Stimulated activated CD8-positive, alpha-beta memory T cell treated with anti-CD3 and anti-CD28 coated beads, Interleukin-7, amount 100 ng/mL, for 1 hour (primary cell): ENCODE measurements around the gene BAZ1B.
"Not testable (repeated sequence)": the region's sequence is repeated elsewhere in the genome, so short reads cannot be mapped to it uniquely, and the experiment has no call there.

ENCODE experiments used
- DNase-seq, 2 donors: peaks; one replicate each; pipeline ENCODE4 v3.0.0-alpha.2; 2020; ENCODE audit warnings: low read depth in 2 of 2

Gene BAZ1B

GRCh38 chr7:73503229-73503628 lies 18.9 kb downstream of the BAZ1B start:
- no peak for DNase-seq

GRCh38 chr7:73496626-73497025 lies 25.5 kb downstream of the BAZ1B start:
- DNase-seq, result no peak

- DNase-seq, result not testable (repeated sequence)
These were observed 26.6 kb downstream of the BAZ1B start for GRCh38 chr7:73495507-73495906.

GRCh38 chr7:73489976-73490375 lies 32.1 kb downstream of the BAZ1B start:
- DNase-seq, result no peak

GRCh38 chr7:73487486-73487885 lies 34.6 kb downstream of the BAZ1B start:
- no peak for DNase-seq

- no peak for DNase-seq
These were observed 38.9 kb downstream of the BAZ1B start for GRCh38 chr7:73483171-73483570.

GRCh38 chr7:73482746-73483145 lies 39.3 kb downstream of the BAZ1B start:
- DNase-seq, result no peak

GRCh38 chr7:73481521-73481920 lies 40.6 kb downstream of the BAZ1B start:
- not testable (repeated sequence) for DNase-seq

- DNase-seq, result no peak
These were observed 43.5 kb downstream of the BAZ1B start for GRCh38 chr7:73478549-73478948.

- no peak for DNase-seq
These were observed 44.7 kb downstream of the BAZ1B start for GRCh38 chr7:73477376-73477775.

- no peak for DNase-seq
These were observed 51.9 kb downstream of the BAZ1B start for GRCh38 chr7:73470208-73470607.

GRCh38 chr7:73467046-73467445 lies 55.0 kb downstream of the BAZ1B start:
- DNase-seq, result not testable (repeated sequence)

GRCh38 chr7:73466112-73466511 lies 56.0 kb downstream of the BAZ1B start:
- DNase-seq, result no peak

GRCh38 chr7:73463966-73464365 lies 58.1 kb downstream of the BAZ1B start:
- DNase-seq, result no peak

GRCh38 chr7:73463260-73463659 lies 58.8 kb downstream of the BAZ1B start:
- DNase-seq, result no peak

- no peak for DNase-seq
These were observed 60.3 kb downstream of the BAZ1B start for GRCh38 chr7:73461782-73462285.

GRCh38 chr7:73454424-73454823 lies 67.7 kb downstream of the BAZ1B start:
- no peak for DNase-seq

GRCh38 chr7:73452999-73453635 lies 69.0 kb downstream of the BAZ1B start:
- DNase-seq, result no peak

- no peak for DNase-seq
These were observed 70.2 kb downstream of the BAZ1B start for GRCh38 chr7:73451780-73452398.

GRCh38 chr7:73449422-73449821 lies 72.7 kb downstream of the BAZ1B start:
- no peak for DNase-seq

GRCh38 chr7:73448609-73449008 lies 73.5 kb downstream of the BAZ1B start:
- no peak for DNase-seq

GRCh38 chr7:73447121-73447733 lies 74.9 kb downstream of the BAZ1B start:
- no peak for DNase-seq

GRCh38 chr7:73446682-73447081 lies 75.4 kb downstream of the BAZ1B start:
- no peak for DNase-seq
